HepG2 (cell line): ENCODE data around the gene RHBDL1. TPM values are rescaled to one million over a fixed set of nuclear protein-coding genes. Genes with fewer than 3 reads are reported as not detected.
A peak's percentile ranks its signal among the peaks of the same experiment; 100 is the strongest.

Source experiments
- FOXP4 ChIP-seq: sonication (generic); formaldehyde crosslinking; IDR thresholded peaks from 2 replicates; pipeline ENCODE4 v1.4.0; 2020; ENCODE audit warnings: missing genetic modification reagents
- KLF11 ChIP-seq: IDR thresholded peaks from 2 replicates; pipeline ENCODE4 v1.6.1; 2016; ENCODE audit warnings: missing compliant biosample characterization
- PCBP2 ChIP-seq: fragments of 200-400 bp; formaldehyde crosslinking; optimal IDR thresholded peaks from 2 replicates; pipeline ENCODE3; 2018; ENCODE audit warnings: low read length, low read depth; ENCODE audit not compliant: poor library complexity, severe bottlenecking
- SMARCE1 ChIP-seq: fragments of 450-650 bp; IDR thresholded peaks from 2 replicates; pipeline ENCODE4 v1.6.1; 2017; ENCODE audit warnings: borderline replicate concordance
- ZBTB37 ChIP-seq: sonication (generic); formaldehyde crosslinking; IDR thresholded peaks from 2 replicates; pipeline ENCODE4 v1.4.0; 2020; ENCODE audit warnings: mild to moderate bottlenecking, missing genetic modification reagents
- ZNF17 ChIP-seq: sonication (generic); formaldehyde crosslinking; IDR thresholded peaks from 2 replicates; pipeline ENCODE4 v1.5.0; 2020; ENCODE audit warnings: mild to moderate bottlenecking, missing genetic modification reagents
- ZNF687 ChIP-seq: sonication (generic); formaldehyde crosslinking; IDR thresholded peaks from 2 replicates; pipeline ENCODE4 v1.5.1; 2020; ENCODE audit warnings: mild to moderate bottlenecking, missing genetic modification reagents, moderate library complexity
- ZNF709 ChIP-seq: sonication (generic); formaldehyde crosslinking; IDR thresholded peaks from 2 replicates; pipeline ENCODE4 v1.5.0; 2020; ENCODE audit warnings: mild to moderate bottlenecking, missing genetic modification reagents
- ZNF790 ChIP-seq: sonication (generic); formaldehyde crosslinking; IDR thresholded peaks from 2 replicates; pipeline ENCODE4 v1.8.0; 2022; ENCODE audit warnings: missing genetic modification reagents, mild to moderate bottlenecking, borderline replicate concordance
- polyA plus RNA-seq, 8 experiments: library from polyadenylated mRNA; depleted of rRNA in 3 of 8; stranded (reverse) in 7 of 8; unstranded in 1 of 8; fragments of >200 nt; fragmentation: Illumina TruSeq in 4 of 8; extraction: Trizol in 4 of 8; gene quantifications; 2 replicates each; pipeline versions ENCODE4 v1.2.1 to v1.2.3, GENCODE V29; 2011 to 2016; ENCODE audit warnings: low read depth in 4 of 8, missing spikeins in 1 of 8, mixed read lengths in 1 of 8; ENCODE audit not compliant: insufficient read depth in 1 of 8
- total RNA-seq, 5 experiments: library from RNA; depleted of rRNA; stranded (reverse); fragments of >200 nt; fragmentation: Illumina TruSeq; extraction: Trizol; gene quantifications; 2 replicates each; pipeline ENCODE4 v1.2.3, GENCODE V29; 2016; ENCODE audit warnings: low read depth in 1 of 5
- TF ChIP-seq, protein P1 (sequence below), 2 experiments: sonication (generic) in 1 of 2; formaldehyde crosslinking in 1 of 2; IDR thresholded peaks; 2 replicates each; pipeline versions ENCODE4 v1.6.1 to v1.9.0; 2014 to 2022; ENCODE audit warnings: antibody characterized with exemption in 1 of 2, borderline replicate concordance in 1 of 2, inconsistent platforms in 1 of 2, low read depth in 1 of 2, missing genetic modification reagents in 1 of 2
- TF ChIP-seq, protein P2 (sequence below): IDR thresholded peaks from 2 replicates; pipeline ENCODE4 v1.6.1; 2016; ENCODE audit warnings: missing compliant biosample characterization, missing genetic modification reagents, borderline replicate concordance

The RHBDL1 gene
- total and polyA plus RNA-seq, 2 of the 13 experiments (the other 11 are each of a cell fraction or from before 2014, with no cell fraction given): 1.8 to 3.8 TPM

- TF ChIP-seq FOXP4 (no peak), ZNF687 (CRISPR knock-in tag) (peak; percentile 70), KLF11 (no peak), ZNF17 (CRISPR knock-in tag) (no peak), ZNF790 (peak; percentile 26; the same call in 1 of the 2 replicates), PCBP2 (no peak), ZNF709 (CRISPR knock-in tag) (0 out of 2 replicates have a peak, but pooled peaks have one; percentile 14), SMARCE1 (no peak), ZBTB37 (CRISPR knock-in tag) (no peak)
- TF ChIP-seq, protein P1, sequence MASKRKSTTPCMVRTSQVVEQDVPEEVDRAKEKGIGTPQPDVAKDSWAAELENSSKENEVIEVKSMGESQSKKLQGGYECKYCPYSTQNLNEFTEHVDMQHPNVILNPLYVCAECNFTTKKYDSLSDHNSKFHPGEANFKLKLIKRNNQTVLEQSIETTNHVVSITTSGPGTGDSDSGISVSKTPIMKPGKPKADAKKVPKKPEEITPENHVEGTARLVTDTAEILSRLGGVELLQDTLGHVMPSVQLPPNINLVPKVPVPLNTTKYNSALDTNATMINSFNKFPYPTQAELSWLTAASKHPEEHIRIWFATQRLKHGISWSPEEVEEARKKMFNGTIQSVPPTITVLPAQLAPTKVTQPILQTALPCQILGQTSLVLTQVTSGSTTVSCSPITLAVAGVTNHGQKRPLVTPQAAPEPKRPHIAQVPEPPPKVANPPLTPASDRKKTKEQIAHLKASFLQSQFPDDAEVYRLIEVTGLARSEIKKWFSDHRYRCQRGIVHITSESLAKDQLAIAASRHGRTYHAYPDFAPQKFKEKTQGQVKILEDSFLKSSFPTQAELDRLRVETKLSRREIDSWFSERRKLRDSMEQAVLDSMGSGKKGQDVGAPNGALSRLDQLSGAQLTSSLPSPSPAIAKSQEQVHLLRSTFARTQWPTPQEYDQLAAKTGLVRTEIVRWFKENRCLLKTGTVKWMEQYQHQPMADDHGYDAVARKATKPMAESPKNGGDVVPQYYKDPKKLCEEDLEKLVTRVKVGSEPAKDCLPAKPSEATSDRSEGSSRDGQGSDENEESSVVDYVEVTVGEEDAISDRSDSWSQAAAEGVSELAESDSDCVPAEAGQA (IDR thresholded peaks at IDR 0.05; ENCODE audit: low read depth): no peak
- TF ChIP-seq, protein P1 (CRISPR knock-in tag; IDR thresholded peaks at IDR 0.05; ENCODE audit: borderline replicate concordance): 0 out of 2 replicates have a peak, but pooled peaks have one; percentile 62
- TF ChIP-seq, protein P2, sequence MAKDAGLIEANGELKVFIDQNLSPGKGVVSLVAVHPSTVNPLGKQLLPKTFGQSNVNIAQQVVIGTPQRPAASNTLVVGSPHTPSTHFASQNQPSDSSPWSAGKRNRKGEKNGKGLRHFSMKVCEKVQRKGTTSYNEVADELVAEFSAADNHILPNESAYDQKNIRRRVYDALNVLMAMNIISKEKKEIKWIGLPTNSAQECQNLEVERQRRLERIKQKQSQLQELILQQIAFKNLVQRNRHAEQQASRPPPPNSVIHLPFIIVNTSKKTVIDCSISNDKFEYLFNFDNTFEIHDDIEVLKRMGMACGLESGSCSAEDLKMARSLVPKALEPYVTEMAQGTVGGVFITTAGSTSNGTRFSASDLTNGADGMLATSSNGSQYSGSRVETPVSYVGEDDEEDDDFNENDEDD (CRISPR knock-in tag): peak; percentile 87; the same call in 1 of the 2 replicates
These were observed 33.1 kb upstream of the RHBDL1 start (continued) for GRCh38 chr16:642189-643049.
